Measurements from ENCODE around the gene SEC63. TPM values are rescaled to one million over a fixed set of nuclear protein-coding genes. Genes with fewer than 3 reads are reported as not detected.
"Not testable (repeated sequence)": the region's sequence is repeated elsewhere in the genome, so short reads cannot be mapped to it uniquely, and the experiment has no call there.

Gene SEC63
- total RNA-seq, 1 experiment from 2014 or later: 124 TPM

DNA sequence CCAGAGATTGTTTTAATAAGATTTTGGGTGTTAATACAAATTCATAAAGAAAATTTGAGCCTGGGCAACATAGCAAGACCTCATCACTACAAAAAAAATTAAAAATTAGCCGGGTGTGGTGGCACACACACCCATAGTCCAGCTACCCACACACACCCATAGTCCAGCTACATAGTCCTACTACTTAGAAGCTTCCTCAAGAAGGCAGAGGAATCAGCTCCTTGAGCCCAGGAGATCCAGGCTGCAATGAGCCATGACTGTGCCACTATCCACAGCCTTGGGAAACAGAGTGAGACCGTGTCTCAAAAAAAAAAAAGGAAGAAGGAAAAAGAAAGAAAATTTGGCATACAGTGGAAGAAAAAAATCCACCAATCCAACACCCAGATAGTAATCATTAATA lies 16.8 kb downstream of the SEC63 start:
- ChIA-PET POLR2A (no interaction called here), CTCF (no interaction called here)
- no TSS peak for BruUV-seq (replicated peaks)
- Histone ChIP-seq H3K27me3 (replicated peaks; ENCODE audit: control insufficient read depth, insufficient read depth, low read length) (no peaks in the 10 kb centered on the region), H3K4me3 (ENCODE audit: low read depth, low read length) (no peak overlapping the region), H3K9me3 (no peaks in the 10 kb centered on the region), H3K36me3 (ENCODE audit: control insufficient read depth, insufficient read depth, low read length) (no peaks in the 10 kb centered on the region), H3K4me1 (no peaks in the 10 kb centered on the region; the same call in none of the 2 replicates)
- H3K4me1 Mint-ChIP-seq (ENCODE audit: low read depth, unreplicated experiment): peaks cover 16% of the 10 kb centered on the region
- peak overlapping the region; percentile 73 for H3K27ac Mint-ChIP-seq (ENCODE audit: unreplicated experiment)
- H3K9me3 Mint-ChIP-seq (ENCODE audit: unreplicated experiment): no peaks in the 10 kb centered on the region
- intact Hi-C loops (cut with micrococcal nuclease; ENCODE audit: unreplicated experiment): no loop called here
- no peak overlapping the region for H3K4me3 Mint-ChIP-seq (ENCODE audit: unreplicated experiment)
- no peaks in the 10 kb centered on the region for H3K36me3 Mint-ChIP-seq (ENCODE audit: insufficient read depth, unreplicated experiment)
- DNase-seq: no peak
- TF ChIP-seq, protein P1, sequence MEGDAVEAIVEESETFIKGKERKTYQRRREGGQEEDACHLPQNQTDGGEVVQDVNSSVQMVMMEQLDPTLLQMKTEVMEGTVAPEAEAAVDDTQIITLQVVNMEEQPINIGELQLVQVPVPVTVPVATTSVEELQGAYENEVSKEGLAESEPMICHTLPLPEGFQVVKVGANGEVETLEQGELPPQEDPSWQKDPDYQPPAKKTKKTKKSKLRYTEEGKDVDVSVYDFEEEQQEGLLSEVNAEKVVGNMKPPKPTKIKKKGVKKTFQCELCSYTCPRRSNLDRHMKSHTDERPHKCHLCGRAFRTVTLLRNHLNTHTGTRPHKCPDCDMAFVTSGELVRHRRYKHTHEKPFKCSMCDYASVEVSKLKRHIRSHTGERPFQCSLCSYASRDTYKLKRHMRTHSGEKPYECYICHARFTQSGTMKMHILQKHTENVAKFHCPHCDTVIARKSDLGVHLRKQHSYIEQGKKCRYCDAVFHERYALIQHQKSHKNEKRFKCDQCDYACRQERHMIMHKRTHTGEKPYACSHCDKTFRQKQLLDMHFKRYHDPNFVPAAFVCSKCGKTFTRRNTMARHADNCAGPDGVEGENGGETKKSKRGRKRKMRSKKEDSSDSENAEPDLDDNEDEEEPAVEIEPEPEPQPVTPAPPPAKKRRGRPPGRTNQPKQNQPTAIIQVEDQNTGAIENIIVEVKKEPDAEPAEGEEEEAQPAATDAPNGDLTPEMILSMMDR (IDR thresholded peaks at IDR 0.05; ENCODE audit: insufficient read depth in 1 of 2, low read depth in 1 of 2, low read length in 1 of 2, severe bottlenecking in 1 of 2, unreplicated experiment in 1 of 2): no peak
- no peaks in the 10 kb centered on the region for H3K27me3 Mint-ChIP-seq (ENCODE audit: insufficient read depth, unreplicated experiment)

DNA sequence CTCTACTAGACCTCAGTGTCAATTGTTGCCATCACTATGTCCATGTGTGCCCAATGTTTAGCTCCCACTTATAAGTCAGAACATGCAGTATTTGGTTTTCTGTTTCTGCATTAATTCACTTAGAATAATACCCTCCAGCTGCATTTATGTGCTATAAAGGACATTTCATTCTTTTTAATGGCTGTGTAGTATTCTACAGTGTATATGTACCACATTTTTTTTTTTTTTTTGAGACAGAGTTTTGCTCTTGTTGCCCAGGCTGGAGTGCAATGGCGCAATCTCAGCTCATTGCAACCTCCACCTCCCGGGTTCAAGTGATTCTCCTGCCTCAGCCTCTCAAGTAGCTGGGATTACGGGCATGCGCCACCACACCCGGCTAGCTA lies 21.1 kb downstream of the SEC63 start:
- intact Hi-C loops (cut with micrococcal nuclease; ENCODE audit: unreplicated experiment); H3K9me3 ChIP-seq; H3K27me3 ChIP-seq (replicated peaks; ENCODE audit: control insufficient read depth, insufficient read depth, low read length); H3K27ac Mint-ChIP-seq (ENCODE audit: unreplicated experiment); BruUV-seq (replicated peaks); H3K4me3 Mint-ChIP-seq (ENCODE audit: unreplicated experiment); H3K36me3 ChIP-seq (ENCODE audit: control insufficient read depth, insufficient read depth, low read length); H3K27me3 Mint-ChIP-seq (ENCODE audit: insufficient read depth, unreplicated experiment); CTCF ChIA-PET; H3K4me1 Mint-ChIP-seq (ENCODE audit: low read depth, unreplicated experiment); DNase-seq; H3K36me3 Mint-ChIP-seq (ENCODE audit: insufficient read depth, unreplicated experiment); H3K4me3 ChIP-seq (ENCODE audit: low read depth, low read length); POLR2A ChIA-PET; H3K4me1 ChIP-seq: not testable (repeated sequence)
- peaks cover 15% of the 10 kb centered on the region for H3K9me3 Mint-ChIP-seq (ENCODE audit: unreplicated experiment)

DNA sequence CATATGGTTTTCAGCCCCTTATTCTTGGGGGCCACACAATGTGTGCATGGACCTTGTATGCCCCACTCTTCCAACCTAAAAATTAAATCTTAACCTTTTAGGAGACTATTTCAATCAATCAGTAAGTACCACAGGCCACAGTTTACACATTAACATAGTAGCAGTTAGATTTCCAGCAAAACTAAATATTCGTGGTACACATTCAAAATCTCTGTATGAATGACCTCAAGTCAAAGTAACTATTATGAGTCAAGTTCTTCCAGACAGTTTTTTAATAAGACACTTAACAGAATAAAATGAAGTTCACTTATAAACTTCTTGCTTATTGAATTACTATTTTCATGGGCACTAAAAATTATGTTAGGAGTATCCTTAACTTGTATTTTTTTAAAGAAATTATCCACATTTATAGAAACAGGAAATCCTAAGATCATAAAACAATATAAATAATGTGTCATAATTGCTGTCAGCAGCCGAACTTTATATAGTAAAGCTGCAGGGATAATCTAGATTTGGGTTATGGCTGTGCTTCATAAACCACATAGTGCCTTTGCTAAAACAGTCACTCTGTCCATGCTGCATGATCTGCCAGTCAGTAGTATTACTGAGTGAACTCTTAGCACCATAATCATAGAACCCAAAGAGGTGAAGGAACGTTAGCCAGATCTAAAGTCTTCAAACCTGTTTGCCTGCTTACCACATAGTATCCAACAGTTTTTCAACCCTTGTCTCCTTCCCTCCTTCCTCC lies 21.7 kb downstream of the SEC63 start:
- H3K4me3 ChIP-seq (ENCODE audit: low read depth, low read length): no peak overlapping the region
- no peak overlapping the region for H3K27ac Mint-ChIP-seq (ENCODE audit: unreplicated experiment)
- H3K9me3 ChIP-seq: no peaks in the 10 kb centered on the region
- BruUV-seq (replicated peaks): no TSS peak
- ChIA-PET POLR2A (no interaction called here), CTCF (no interaction called here)
- H3K36me3 ChIP-seq (ENCODE audit: control insufficient read depth, insufficient read depth, low read length): no peaks in the 10 kb centered on the region
- peaks cover 9% of the 10 kb centered on the region for H3K36me3 Mint-ChIP-seq (ENCODE audit: insufficient read depth, unreplicated experiment)
- intact Hi-C loops (cut with micrococcal nuclease; ENCODE audit: unreplicated experiment): no loop called here
- no peak overlapping the region for H3K4me3 Mint-ChIP-seq (ENCODE audit: unreplicated experiment)
- peaks cover 7% of the 10 kb centered on the region for H3K4me1 Mint-ChIP-seq (ENCODE audit: low read depth, unreplicated experiment)
- H3K9me3 Mint-ChIP-seq (ENCODE audit: unreplicated experiment): peaks cover 16% of the 10 kb centered on the region
- H3K4me1 ChIP-seq: no peaks in the 10 kb centered on the region; the same call in none of the 2 replicates
- TF ChIP-seq, protein P1 (IDR thresholded peaks at IDR 0.05; ENCODE audit: insufficient read depth in 1 of 2, low read depth in 1 of 2, low read length in 1 of 2, severe bottlenecking in 1 of 2, unreplicated experiment in 1 of 2): no peak
- H3K27me3 Mint-ChIP-seq (ENCODE audit: insufficient read depth, unreplicated experiment): no peaks in the 10 kb centered on the region
- no peak for DNase-seq
- H3K27me3 ChIP-seq (replicated peaks; ENCODE audit: control insufficient read depth, insufficient read depth, low read length): no peaks in the 10 kb centered on the region

DNA sequence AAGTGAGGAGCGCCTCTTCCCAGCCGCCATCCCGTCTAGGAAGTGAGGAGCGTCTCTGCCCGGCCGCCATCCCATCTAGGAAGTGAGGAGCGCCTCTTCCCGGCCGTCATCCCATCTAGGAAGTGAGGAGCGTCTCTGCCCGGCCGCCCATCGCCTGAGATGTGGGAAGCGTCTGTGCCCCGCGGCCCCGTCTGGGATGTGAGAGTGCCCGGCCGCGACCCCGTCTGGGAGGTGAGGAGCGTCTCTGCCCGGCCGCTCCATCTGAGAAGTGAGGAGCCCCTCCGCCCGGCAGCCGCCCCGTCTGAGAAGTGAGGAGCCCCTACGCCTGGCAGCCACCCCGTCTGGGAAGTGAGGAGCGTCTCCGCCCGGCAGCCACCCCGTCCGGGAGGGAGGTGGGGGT lies 23.8 kb downstream of the SEC63 start:
- H3K4me3 ChIP-seq (ENCODE audit: low read depth, low read length); H3K27me3 ChIP-seq (replicated peaks; ENCODE audit: control insufficient read depth, insufficient read depth, low read length); BruUV-seq (replicated peaks); H3K27me3 Mint-ChIP-seq (ENCODE audit: insufficient read depth, unreplicated experiment); H3K4me3 Mint-ChIP-seq (ENCODE audit: unreplicated experiment); intact Hi-C loops (cut with micrococcal nuclease; ENCODE audit: unreplicated experiment); H3K4me1 Mint-ChIP-seq (ENCODE audit: low read depth, unreplicated experiment); DNase-seq; H3K4me1 ChIP-seq; H3K27ac Mint-ChIP-seq (ENCODE audit: unreplicated experiment); CTCF ChIA-PET; H3K9me3 ChIP-seq; POLR2A ChIA-PET; H3K36me3 ChIP-seq (ENCODE audit: control insufficient read depth, insufficient read depth, low read length); H3K36me3 Mint-ChIP-seq (ENCODE audit: insufficient read depth, unreplicated experiment): not testable (repeated sequence)
- peaks cover 16% of the 10 kb centered on the region for H3K9me3 Mint-ChIP-seq (ENCODE audit: unreplicated experiment)
